GM21390 (cell line): Measurements from ENCODE around the gene KAZN.

Experiments
- ATAC-seq: cut with Tn5 transposase; IDR thresholded peaks from one replicate; pipeline ENCODE4 v1.9.1; 2021; ENCODE audit not compliant: unreplicated experiment

KAZN gene

DNA sequence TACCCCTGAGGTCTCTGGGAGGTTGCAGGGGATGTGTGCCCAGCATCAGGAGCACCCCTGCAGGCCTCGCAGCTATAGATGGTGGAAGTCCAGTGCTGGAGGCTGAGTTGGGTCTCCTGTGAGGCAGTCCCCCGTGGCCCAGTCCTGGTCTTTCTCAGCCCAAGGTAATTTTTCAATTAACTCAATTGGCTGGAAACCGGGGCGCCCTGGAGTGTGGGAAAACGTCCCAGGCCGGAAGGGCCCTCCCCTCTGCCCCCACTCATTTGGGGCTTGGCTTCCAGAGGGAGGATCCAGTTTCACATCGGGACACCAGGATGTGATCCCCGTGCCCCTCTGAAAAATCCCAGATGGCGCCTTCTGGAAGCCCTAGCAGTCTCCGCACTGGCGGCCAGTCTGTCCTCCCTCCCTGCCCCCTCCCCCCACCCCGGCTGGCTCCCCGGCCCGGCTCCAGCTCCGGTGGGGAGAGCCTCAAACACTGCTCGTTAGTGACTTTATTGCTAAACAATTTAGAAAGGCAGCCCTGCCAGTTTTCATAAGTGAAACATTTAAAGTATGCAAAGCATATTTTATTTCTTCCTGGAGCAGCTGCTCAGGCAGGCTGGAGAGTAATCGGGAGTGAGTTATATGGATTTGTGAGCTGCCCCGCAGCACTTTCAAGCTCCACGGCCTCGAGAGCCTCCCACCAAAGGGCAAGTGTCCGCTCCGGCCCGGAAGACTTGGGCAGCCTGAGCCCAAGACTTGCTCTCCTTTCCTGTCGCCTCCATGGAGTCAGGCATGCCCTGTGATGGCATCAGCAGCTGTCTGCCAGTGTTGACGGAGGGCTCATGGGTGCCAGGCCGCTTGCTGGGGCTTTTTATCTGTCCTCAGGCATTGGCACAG is 346.9 kb downstream of the KAZN start:
- ATAC-seq = no peak

DNA sequence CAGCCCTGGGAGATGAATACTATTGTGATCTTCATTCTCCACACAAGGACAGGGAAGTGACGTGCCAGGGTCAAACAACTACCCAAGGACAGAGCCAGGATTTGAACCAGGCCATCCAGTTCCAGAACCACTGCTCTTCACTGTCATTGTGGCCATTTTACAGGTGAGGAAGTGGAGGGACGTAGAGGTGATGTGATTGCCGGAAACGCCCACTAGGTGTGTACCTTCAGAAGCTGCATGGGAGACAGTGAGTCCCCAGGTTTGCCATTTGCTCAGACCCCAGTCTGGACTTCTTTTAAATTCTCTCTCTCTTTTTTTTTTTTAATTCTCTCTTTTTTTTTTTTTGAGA is 347.5 kb downstream of the KAZN start:
- ATAC-seq = no peak

DNA sequence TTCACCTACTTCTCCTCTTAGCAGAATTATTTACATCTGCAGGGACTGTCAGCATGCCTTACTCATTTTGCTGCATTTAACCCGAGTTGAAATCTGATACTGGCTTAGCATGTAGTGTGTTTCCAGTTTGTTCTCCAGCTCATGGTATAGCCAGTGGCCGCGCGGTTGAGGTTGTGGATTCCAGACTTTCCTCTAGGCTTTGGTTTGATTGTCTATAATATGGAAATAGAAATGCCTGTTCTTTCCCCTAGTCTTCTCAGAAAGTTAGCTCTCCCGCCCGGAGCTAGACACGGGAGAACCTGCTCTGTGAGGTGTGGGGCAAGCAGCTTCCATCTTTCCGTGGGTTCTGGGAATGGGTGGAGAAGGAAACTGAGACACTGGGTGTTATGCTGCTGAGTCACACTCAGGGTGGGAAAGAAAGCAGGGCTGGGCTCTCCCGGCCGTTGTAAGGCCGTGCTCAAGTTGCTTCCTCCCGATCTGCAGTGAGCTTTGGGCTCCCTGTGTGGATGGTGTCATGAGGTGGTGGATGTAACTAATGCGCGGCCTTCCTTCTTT is 348.3 kb downstream of the KAZN start:
- ATAC-seq = no peak

DNA sequence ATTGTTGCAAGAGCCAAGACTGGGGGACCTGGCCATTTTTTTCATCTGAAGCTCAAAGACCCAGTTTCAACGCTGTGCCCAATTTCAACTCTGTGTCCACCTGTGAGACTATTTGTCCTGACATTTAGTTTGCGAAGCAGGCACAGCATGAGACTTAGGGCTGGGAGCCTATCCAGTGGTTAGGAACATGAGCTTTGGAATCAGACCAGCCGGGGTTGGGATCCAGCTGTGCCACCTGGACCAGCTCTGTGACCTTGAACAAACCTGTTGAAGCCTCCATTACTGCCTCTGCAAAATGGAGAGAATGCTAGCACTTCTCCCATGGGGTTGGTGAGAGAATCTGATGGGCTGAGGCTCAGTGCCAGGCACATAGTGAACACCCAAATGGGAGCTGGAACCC is 348.9 kb downstream of the KAZN start:
- no peak for ATAC-seq

DNA sequence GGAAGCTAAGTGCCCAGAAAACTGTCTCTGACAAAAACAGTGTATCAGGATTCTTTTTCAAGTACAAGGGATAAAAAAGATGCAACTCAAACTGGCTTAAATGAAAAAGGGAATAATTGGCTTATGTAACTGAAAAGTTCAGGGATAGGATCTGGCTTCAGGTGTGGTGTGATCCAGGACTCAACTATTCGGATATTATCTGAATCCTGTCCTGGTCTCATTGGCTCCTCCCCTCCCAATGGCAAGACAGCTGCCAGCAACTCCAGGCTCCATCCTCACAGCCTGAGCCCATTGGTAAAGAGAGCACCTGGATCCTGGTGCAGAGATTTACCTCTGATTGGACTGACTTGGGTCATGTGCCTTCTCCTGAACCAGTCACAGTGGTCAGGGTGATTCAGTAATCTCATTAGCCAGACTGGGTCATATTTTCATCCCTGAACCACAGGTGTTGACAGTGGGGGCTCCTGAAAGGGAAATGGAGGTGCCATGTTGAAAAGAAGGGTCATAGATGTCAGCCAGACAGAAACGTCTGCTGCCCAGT is 349.7 kb downstream of the KAZN start:
- no peak for ATAC-seq

DNA sequence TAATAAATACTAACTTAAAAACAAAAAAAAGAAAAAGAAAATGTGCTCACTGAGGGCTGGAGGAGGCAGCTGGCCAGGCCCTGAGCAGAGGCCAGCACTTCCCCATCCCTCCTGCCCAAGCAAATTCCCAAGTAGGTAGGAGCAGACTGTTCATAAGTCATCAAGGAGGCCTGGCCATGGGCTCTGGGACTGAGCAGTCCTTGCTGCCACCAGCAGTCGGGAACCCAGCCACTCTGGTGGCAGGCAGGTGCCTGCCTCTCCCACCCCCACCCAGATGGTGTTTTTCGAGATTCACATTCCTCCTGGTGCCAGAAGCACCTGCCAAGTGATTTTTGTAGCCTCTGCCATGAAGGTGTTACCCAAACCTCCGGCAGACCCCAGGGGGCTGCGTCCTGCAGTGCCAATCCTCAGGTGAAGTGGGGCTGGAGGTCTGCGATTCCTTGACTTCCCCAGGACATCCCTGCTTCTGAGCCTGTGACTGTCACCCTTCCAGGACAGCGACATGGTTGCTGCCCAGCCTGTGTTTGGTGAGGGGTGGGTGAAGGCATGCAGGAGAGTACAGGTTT is 350.9 kb downstream of the KAZN start:
- ATAC-seq = no peak

DNA sequence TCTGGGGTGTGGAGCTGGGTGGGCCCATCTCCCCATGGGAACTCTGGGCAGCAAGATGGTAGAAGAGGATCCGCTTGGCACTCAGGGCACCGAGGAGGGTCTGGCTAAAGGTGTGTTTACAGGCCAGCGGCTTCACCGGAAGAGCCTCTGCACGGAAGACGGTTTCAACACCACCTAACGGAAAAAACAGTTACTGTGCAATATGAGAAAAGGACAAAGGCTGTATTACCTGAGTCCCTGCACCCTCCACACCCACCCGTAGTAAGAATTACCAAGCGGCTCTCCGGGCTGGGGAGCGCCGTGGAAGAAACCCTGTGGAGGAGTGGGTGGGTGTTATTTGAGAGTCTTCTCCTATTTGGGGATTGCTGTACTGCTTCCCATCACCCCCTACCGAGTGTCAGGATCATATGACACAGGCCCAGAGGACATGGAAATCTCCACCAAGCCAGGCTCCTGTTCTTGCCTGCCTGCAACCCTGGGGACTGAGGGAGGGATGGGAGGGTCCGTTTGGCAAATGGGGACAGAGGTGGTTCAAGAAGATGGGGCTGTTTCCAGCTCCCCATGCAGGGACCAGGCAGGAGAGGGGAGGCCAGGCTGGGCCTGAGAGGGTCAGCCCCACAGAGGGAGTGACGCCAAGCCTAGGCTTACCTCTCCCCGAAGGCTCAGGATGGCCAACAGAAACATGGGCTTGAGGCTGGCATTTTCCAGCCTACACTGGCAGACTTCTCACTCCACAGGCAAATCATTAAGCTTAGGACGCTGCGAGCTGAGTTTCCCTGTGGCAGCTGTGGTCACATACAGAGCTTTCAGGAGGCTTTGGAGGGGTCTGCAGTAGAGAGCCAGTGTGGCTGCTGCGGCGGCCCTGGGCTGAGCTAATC is 351.6 kb downstream of the KAZN start:
- ATAC-seq = no peak

DNA sequence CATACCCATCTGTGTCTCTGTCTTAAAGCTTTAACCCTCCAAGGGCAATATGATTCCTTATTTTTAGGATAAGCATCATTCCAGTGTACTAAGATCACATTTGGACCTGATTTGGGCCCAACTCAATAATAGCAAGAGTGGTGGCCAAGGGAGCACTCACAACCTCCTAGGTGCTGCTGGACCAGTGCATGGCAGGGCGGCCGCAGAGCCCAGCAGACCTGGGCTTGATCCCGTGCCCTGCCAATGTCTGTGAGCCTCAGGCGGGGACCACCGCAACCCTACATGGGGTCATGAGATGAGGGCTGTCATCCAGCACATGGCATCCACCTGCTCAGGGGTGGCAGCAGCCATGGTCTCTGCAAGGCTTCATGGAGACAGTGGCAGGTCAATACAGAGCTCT is 353.3 kb downstream of the KAZN start:
- no peak for ATAC-seq

DNA sequence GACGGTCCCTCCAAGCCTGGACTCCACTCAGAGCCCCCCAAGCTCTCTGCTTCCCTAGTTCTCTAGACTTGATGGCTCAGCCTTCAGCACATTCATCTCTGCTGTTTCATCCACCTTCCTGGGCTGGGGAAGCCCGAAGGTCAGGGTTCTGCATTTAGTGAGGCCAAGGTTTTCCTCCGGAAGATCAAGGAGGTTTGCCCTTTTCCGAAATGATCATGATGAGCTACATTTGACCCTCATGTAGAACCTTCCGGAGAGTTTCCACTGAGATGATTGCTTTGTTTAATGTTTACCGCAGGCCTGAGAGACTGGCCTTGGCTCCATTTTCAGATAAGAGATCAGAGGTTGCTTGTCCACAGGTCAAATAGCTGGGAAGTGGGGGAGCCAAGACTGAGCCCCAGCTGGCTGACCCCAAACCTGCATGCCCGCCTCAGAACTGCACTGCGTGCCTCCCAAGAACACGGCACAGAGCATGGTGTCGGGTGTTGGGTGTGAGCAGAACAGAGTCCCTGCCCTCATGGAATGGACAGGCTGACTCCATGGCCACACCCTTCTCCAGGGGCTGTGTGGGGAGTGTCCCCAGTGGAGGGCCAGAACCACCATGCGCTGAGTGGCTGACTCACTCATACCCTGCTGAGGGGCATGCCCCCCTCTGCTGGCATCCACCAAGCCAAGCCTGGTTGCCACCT is 354.3 kb downstream of the KAZN start:
- no peak for ATAC-seq

DNA sequence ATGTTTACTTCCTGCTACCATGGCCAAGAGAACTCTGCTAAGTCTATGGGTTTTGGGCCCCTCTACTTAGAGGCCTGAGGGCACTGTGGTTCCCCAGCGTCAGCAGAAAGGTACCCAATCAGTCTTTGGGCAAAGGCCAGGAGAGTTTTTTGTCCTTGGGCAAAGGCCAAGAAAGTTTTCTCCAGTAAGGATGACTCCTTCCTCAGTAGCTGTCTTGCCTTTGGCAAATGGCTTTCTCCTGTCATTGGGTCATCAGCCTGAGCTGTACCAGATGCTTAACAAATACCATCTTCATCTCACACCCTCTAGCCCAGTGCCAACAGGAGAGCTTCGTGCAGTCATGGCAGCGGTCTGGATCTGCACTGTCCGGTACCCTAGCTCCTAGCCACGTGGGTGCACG is 355.7 kb downstream of the KAZN start:
- ATAC-seq = no peak

DNA sequence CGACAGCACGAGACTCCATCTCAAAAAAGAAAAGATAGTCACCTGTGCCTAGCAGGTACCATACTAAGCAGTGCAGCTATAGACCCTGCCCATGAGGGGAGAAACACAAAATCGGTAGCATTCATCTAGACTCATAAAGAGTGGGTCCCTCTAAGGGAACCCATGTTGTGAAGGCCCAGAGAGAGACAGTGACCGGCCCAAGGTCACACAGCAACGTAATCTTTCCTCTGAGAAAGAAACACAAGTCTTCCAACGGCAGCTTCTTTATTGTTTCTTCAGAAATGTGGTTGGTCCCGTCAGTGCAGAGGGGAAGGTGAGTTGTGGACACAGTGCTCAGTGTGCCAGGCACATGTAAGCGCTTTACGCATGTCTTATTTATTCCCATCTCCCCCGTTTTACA is 356.4 kb downstream of the KAZN start:
- no peak for ATAC-seq

DNA sequence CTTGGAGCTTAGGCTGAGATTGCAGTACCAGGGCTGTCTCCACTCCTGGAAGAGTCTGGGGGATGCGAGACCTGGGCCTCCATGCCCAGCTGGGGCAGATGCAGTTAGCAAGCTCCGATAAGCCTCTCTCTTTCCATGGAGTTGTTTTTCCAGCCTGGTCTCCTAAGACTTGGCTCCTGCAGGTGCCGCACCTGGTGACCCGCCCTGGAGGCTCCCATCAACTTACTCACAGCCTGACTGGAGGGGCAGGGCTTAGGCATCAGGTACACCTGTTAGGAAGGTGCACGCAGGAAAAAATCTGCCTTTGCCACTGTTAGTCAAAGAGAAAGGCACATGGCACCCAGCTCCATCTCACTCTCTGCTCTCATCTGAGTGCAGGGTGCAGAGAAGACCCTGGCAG is 356.9 kb downstream of the KAZN start:
- ATAC-seq = no peak

DNA sequence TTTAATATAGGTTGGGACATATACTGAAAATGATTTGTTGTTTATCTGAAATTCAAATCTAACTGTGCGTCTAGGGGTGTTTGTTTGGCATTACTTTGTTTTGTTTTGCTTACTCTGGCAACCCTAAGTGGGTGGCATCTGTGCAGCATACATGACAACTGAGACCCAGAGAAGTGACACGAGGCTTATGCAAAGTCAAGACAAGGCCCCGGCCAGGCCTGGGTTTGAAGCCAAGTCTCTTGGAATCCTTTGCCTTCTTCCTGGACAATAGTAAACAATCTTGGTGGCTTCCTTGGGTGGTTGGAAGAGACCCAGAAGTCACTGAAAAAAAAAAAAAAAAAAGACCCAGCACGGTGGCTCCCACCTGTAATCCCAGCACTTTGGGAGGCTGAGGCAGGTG is 357.5 kb downstream of the KAZN start:
- ATAC-seq = no peak

DNA sequence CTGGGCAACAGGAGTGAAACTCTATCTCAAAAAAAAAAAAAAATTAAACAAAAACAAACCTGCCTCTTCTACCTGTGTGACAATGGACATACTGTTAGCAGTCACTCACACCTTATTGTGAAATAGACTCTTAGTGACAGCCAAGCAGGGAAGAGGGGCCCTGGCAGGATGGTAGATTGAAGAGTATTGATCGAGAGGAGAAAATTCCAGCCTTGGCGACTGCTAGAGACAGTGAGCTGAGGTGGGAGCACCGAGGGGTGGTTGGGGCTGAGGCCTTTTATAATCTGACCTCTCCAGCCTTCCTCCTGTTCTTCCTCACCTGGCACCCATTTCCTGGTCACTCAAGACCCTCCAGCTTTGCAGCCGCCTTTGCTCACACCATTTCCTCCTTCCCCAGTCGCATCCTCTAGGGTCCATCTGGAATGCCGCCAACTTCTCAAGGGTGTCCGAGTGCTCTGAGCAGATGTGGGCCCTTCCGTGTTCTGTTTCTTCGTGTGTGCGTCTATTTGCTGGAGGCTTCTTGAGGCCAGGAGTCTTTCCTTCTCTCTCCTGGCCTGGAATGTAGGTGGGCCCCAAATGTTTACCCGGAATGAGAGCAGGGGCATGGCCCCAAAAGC is 358.2 kb downstream of the KAZN start:
- no peak for ATAC-seq

DNA sequence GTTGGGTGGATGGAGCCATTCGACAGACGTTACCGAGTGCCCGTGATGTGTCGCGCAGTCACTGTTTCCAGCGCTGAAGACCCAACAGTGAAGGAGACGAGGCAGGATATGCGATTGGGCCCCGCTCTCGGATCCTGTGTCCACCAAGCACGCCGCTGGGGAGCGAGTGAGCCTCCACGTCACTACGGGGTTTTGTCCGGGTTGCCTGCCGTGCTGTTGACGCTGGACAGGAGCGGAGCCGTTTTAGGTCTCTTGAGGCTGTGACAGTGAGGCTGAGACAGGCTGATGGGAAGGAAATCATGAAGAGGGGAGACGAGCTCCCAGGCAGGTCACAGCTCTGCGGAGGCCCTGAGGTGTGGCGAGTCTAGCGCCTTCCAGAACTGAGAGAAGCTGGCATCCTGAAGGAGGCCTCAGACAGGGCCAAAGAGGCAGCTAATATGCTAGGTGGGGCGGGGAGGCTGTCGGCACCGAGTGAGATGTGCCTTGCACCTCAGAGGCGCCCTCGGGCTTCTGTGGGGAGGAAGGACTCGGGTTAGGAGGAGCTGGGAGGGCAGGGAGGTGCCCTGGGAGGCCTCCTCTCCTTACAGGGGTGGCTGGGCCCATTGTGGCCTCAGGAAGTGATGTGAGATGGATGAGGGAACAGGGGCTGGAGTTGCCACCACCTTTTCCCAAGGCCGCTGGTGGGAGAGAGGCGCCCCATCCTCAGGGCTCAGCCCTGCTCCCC is 359.1 kb downstream of the KAZN start:
- ATAC-seq = no peak

DNA sequence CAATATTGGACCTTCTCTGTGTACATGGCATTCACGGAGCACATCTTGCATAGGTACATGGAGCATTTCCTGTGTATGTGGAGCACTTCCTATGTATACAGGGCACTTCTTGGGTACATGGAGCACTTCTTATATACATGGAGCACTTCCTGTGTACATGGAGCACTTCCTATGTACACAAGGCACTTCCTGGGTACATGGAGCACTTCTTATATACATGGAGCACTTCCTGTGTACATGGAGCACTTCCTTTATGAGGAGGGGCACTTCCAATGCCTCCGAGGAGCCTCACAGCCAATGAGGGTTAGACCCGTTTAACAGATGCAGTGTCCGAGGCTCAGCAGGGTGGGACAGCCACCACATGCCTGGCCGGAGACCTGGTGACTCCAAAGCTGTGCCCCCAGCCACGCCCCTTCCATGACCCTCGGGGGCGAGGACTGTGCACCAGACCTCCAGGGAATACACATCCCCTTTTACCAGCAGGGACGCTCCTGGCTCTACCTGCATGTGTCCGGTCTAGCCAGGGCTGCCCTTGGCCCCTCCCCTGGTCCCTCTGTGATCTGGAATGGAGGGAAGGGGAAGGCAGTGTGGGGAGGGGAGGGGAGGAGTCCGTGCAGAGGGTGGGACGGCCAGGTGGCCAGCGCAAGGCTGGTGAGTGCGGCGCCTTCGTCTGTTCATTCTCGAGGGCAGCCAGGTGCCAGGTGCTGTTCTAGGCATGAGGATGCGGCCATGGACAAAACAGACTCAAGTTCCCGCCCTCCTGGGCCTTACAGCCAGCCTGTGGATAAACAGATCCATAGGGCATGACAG is 360.0 kb downstream of the KAZN start:
- ATAC-seq = no peak

DNA sequence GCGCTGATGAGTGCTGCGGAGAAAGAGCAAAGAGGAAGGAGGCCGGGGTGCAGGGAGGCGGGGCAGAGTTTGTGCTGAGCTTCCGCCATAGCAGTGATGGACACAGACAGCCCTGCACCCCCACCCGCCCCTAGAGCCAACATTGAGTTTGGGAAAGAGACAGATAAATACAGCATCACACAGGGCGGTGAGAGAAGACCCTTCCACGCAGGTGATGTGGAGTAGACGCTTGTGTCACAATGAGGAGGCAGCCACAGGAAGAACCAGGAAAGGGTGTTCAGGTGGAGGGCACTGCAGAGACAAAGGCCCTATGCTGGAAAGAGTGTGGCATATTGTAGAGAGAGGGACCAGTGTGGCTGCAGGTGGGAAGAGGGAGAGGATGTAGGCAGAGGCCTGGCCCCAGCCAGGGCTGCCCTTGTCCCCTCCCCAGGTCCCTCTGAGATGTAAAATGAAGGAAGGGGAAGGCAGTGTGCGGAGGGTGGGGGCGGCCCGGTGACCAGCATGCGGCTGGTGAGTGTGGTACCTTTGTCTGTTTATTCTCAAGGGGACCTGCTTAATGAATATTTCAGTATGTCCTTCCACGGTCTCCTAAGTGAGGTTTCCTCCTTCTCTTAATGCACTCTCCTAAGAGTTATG is 360.7 kb downstream of the KAZN start:
- no peak for ATAC-seq

DNA sequence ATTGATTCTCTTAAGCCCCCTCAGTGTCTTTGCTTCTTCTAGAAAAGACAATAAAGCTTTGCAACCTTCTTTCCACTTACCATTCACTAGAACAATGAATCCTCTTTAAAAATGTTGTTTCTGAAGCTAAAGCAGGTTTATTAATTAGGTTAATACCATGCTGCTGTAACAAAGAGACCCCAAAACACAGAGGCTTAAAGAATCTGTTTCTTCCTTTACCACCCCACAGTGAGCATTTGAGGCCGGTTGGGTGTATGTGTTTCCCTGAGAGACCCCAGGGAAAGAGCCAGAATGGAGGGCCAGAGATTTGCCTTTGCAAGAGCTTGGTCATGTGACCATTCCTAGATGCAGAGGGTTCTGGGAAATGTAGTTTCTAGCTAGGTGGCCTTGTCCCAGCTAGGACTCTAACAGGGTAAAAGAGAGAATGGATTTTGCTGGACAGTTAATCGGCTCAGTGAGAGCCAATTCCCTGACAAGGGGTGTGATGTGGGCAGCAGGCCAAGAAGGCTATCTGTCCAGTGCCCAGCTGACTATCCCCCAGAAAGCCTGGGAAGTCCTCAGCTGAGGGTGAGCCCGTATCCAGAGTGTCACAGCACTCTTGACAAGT is 363.3 kb downstream of the KAZN start:
- no peak for ATAC-seq
